GM12878 (cell line): ENCODE results near the gene NCKAP5. TPM values are rescaled to one million over a fixed set of nuclear protein-coding genes. Genes with fewer than 3 reads are reported as not detected.

ENCODE experiments used
- ATAC-seq: fragments of 200-7000 bp; cut with Tn5 transposase; 3 replicates; pipeline ENCODE4 v1.9.1; 2020; ENCODE audit warnings: mild to moderate bottlenecking, moderate library complexity
- BruUV-seq: library from RNA; stranded (reverse); fragments of 400-500 nt; replicated peaks from 2 replicates; lab custom pipeline; 2021; lab: Mats Ljungman, UMichigan
- CTCF ChIA-PET: fragments of 300-600 bp; sonication (Branson Sonifier 250); formaldehyde crosslinking; extraction: SDS; loops from one replicate; lab custom pipeline; 2021; ENCODE audit warnings: inconsistent platforms; lab: Yijun Ruan, JAX
- POLR2A ChIA-PET: fragments of 350-600 bp; formaldehyde crosslinking; extraction: SDS; loops from one replicate; lab custom pipeline; 2021; ENCODE audit warnings: inconsistent platforms; lab: Charles Lee
- RAD21 ChIA-PET: fragments of 300-600 bp; sonication (Branson Sonifier 250); formaldehyde crosslinking; loops from one replicate; lab custom pipeline; 2023; ENCODE audit warnings: antibody characterized with exemption; ENCODE audit not compliant: unreplicated experiment; lab: Charles Lee
- SMC1A ChIA-PET: fragments of 300-600 bp; sonication (Branson Sonifier 250); formaldehyde crosslinking; loops from one replicate; lab custom pipeline; 2023; ENCODE audit not compliant: unreplicated experiment, uncharacterized antibody; lab: Charles Lee
- DNase-seq: peaks from one replicate; pipeline ENCODE4 v3.0.0-alpha.2; 2011; ENCODE audit warnings: low read depth, low spot score
- FAIRE-seq: peaks from 3 replicates; lab custom pipeline; 2011; peaks lifted over from hg19 to GRCh38; lab: Jason Lieb, UNC
- H2AFZ ChIP-seq: 2 replicates; pipeline ENCODE4 v1.6.0; 2011; ENCODE audit warnings: low read depth, low read length, control low read depth; ENCODE audit not compliant: control insufficient read depth
- H3K27ac ChIP-seq: 2 replicates; pipeline ENCODE4 v1.5.1; 2011; ENCODE audit warnings: control low read depth; ENCODE audit not compliant: control insufficient read depth, insufficient read depth
- H3K27me3 ChIP-seq, 2 experiments: replicated peaks in 1 of 2; 2 replicates each; pipeline versions ENCODE4 v1.6.0 to v1.6.1; 2011; ENCODE audit warnings: low read length in 1 of 2; ENCODE audit not compliant: control insufficient read depth in 2 of 2, insufficient read depth in 2 of 2
- H3K36me3 ChIP-seq, 2 experiments: 2 replicates each; pipeline ENCODE4 v1.5.1; 2011; ENCODE audit warnings: low read length in 1 of 2; ENCODE audit not compliant: control insufficient read depth in 2 of 2, insufficient read depth in 2 of 2
- H3K4me1 ChIP-seq: 2 replicates; pipeline ENCODE4 v1.6.1; 2011; ENCODE audit warnings: mild to moderate bottlenecking, low read length, moderate library complexity, mixed read lengths; ENCODE audit not compliant: control insufficient read depth, insufficient read depth
- H3K4me2 ChIP-seq: 2 replicates; pipeline ENCODE4 v1.6.0; 2011; ENCODE audit warnings: control low read depth; ENCODE audit not compliant: control insufficient read depth, insufficient read depth
- H3K4me3 ChIP-seq: fragments of 200-600 bp; sonication (generic); 2 replicates; pipeline ENCODE4 v1.5.1; 2016
- H3K79me2 ChIP-seq: 2 replicates; pipeline ENCODE4 v1.6.0; 2011; ENCODE audit warnings: low read length; ENCODE audit not compliant: control insufficient read depth, insufficient read depth
- H3K9ac ChIP-seq: 2 replicates; pipeline ENCODE4 v1.8.0; 2011; ENCODE audit warnings: low read length, control low read depth, mixed read lengths; ENCODE audit not compliant: control insufficient read depth, insufficient read depth
- H3K9me3 ChIP-seq: replicated peaks from 3 replicates; pipeline ENCODE4 v1.5.1; 2011; ENCODE audit warnings: mild to moderate bottlenecking, low read length; ENCODE audit not compliant: control insufficient read depth, insufficient read depth
- H4K20me1 ChIP-seq: 2 replicates; pipeline ENCODE4 v1.6.0; 2011; ENCODE audit not compliant: control insufficient read depth, insufficient read depth
- CHD2 ChIP-seq: IDR thresholded peaks from 2 replicates; pipeline ENCODE4 v1.6.1; 2011; ENCODE audit warnings: low read depth, low read length, improper control_type of control experiment, borderline replicate concordance
- CREB1 ChIP-seq: IDR thresholded peaks from 2 replicates; pipeline ENCODE4 v1.6.1; 2012; ENCODE audit warnings: low read depth, mild to moderate bottlenecking, inconsistent platforms
- EP300 ChIP-seq, 2 experiments: fragments of 150-350 bp in 1 of 2; IDR thresholded peaks; 2 replicates each; pipeline ENCODE4 v1.6.1; 2011 to 2012; ENCODE audit warnings: low read depth in 2 of 2, low read length in 2 of 2, borderline replicate concordance in 1 of 2, improper control_type of control experiment in 1 of 2, inconsistent platforms in 1 of 2; ENCODE audit not compliant: control insufficient read depth in 1 of 2
- FOXM1 ChIP-seq: IDR thresholded peaks from 2 replicates; pipeline ENCODE4 v1.6.1; 2012; ENCODE audit warnings: low read depth, mild to moderate bottlenecking, inconsistent platforms, low read length, moderate library complexity
- GABPA ChIP-seq: IDR thresholded peaks from 2 replicates; pipeline ENCODE4 v1.6.1; 2014; ENCODE audit warnings: antibody characterized with exemption, low read depth, mild to moderate bottlenecking, inconsistent platforms
- HDGF ChIP-seq: fragments of 450-650 bp; IDR thresholded peaks from 2 replicates; pipeline ENCODE4 v1.6.1; 2016; ENCODE audit warnings: antibody characterized with exemption
- IRF3 ChIP-seq: fragments of 450-650 bp; IDR thresholded peaks from 2 replicates; pipeline ENCODE4 v1.6.1; 2014; ENCODE audit warnings: mild to moderate bottlenecking
- LARP7 ChIP-seq: fragments of 450-650 bp; IDR thresholded peaks from 2 replicates; pipeline ENCODE4 v1.6.1; 2017; ENCODE audit warnings: mild to moderate bottlenecking
- MYB ChIP-seq: fragments of 150-350 bp; IDR thresholded peaks from 2 replicates; pipeline ENCODE4 v1.6.1; 2014; ENCODE audit warnings: mild to moderate bottlenecking, low read depth, low read length, borderline replicate concordance
- NKRF ChIP-seq: fragments of 450-650 bp; conservative IDR thresholded peaks from 2 replicates; pipeline ENCODE4 v1.6.1; 2017; ENCODE audit warnings: mild to moderate bottlenecking, moderate library complexity
- POLR2A ChIP-seq: IDR thresholded peaks from 2 replicates; pipeline ENCODE4 v1.6.1; 2011; ENCODE audit warnings: low read depth, mild to moderate bottlenecking, low read length
- SKIL ChIP-seq: fragments of 450-650 bp; IDR thresholded peaks from 2 replicates; pipeline ENCODE4 v1.6.1; 2017; ENCODE audit warnings: mild to moderate bottlenecking, low read depth, inconsistent platforms; ENCODE audit not compliant: poor library complexity, severe bottlenecking
- USF2 ChIP-seq: IDR thresholded peaks from 2 replicates; pipeline ENCODE4 v1.6.1; 2011; ENCODE audit warnings: low read depth, low read length, improper control_type of control experiment, borderline replicate concordance
- WRNIP1 ChIP-seq: IDR thresholded peaks from 2 replicates; pipeline ENCODE4 v1.6.1; 2011; ENCODE audit warnings: low read depth, low read length, improper control_type of control experiment, borderline replicate concordance
- ZBTB40 ChIP-seq: fragments of 450-650 bp; IDR thresholded peaks from 2 replicates; pipeline ENCODE4 v1.6.1; 2016; ENCODE audit warnings: mild to moderate bottlenecking, moderate library complexity, borderline replicate concordance
- in situ Hi-C: fragments of 300-500 bp; cut with MboI; formaldehyde crosslinking; loops from 9 replicates; pipeline ENCODE4 v1.14.3; 2018; ENCODE audit warnings: mixed read lengths
- intact Hi-C: fragments of 100-400 bp; cut with micrococcal nuclease; formaldehyde crosslinking; loops from one replicate; pipeline ENCODE4 v1.14.2; 2022; ENCODE audit not compliant: unreplicated experiment
- polyA plus RNA-seq, 11 experiments: library from polyadenylated mRNA; depleted of rRNA in 4 of 11; unstranded in 6 of 11; stranded (reverse) in 5 of 11; fragments of >200 nt; fragmentation: Nextera tagmentation in 4 of 11; fragmentation: Illumina TruSeq in 1 of 11; extraction: Ambion mirVana in 4 of 11; extraction: Trizol in 1 of 11; gene quantifications; 1 replicate in 1 of 11; 2 replicates in 10 of 11; pipeline versions ENCODE4 v1.2.1 to v1.2.3, GENCODE V29; 2011 to 2016; ENCODE audit warnings: inconsistent platforms in 2 of 11, missing spikeins in 2 of 11, low read depth in 1 of 11
- total RNA-seq, 4 experiments: library from RNA; depleted of rRNA in 3 of 4; stranded (reverse); fragments of >200 nt in 3 of 4; fragmentation: Illumina TruSeq in 1 of 4; extraction: Trizol in 1 of 4; gene quantifications; 2 replicates each; pipeline versions ENCODE4 v1.2.1 to v1.2.3, GENCODE V29; 2013 to 2021

Gene NCKAP5
- total and polyA plus RNA-seq, 10 of the 15 experiments (the other 5 are each of a cell fraction or from before 2014, with no cell fraction given): 0.06 to 0.44 (median 0.16) TPM

- CTCF ChIA-PET: interaction anchor here (1.2 kb wide), 1 partner anchor 15 kb away, joined by 3 read pairs; no protein-coding TSS in a partner anchor
- Histone ChIP-seq H3K27ac (no peak overlapping the region), H3K36me3 (no peaks in the 10 kb centered on the region), H3K9ac (no peak overlapping the region), H3K79me2 (no peaks in the 10 kb centered on the region), H3K4me2 (no peak overlapping the region), H3K4me1 (no peaks in the 10 kb centered on the region), H3K27me3 (no peaks in the 10 kb centered on the region), H4K20me1 (no peaks in the 10 kb centered on the region), H3K9me3 (no peaks in the 10 kb centered on the region), H2AFZ (no peak overlapping the region), H3K4me3 (no peak overlapping the region)
- RAD21 ChIA-PET: no interaction called here
- POLR2A ChIA-PET: no interaction called here
- no TSS peak for BruUV-seq
- SMC1A ChIA-PET: interaction anchor here (0.6 kb wide), 1 partner anchor 80 kb away, joined by 3 read pairs; no protein-coding TSS in a partner anchor
- in situ Hi-C loops: no loop called here
- DNase-seq (no peak), FAIRE-seq (no peak), ATAC-seq (no peak)
- intact Hi-C loops: no loop called here
- TF ChIP-seq FOXM1: no peak
- TF ChIP-seq POLR2A: no peak
- TF ChIP-seq GABPA: no peak
- TF ChIP-seq ZBTB40: no peak
- TF ChIP-seq IRF3: no peak
- no peak for TF ChIP-seq CREB1
- no peak for TF ChIP-seq CHD2
- TF ChIP-seq MYB: no peak
- TF ChIP-seq HDGF: no peak
- TF ChIP-seq EP300 (IDR thresholded peaks at IDR 0.05; ENCODE audit: borderline replicate concordance in 1 of 2, control insufficient read depth in 1 of 2, low read depth in 2 of 2, low read length in 2 of 2): no peak
- no peak for TF ChIP-seq SKIL
- no peak for TF ChIP-seq WRNIP1
- no peak for TF ChIP-seq USF2
- no peak for TF ChIP-seq LARP7
- no peak for TF ChIP-seq NKRF
Measured at GRCh38 chr2:133343018-133343352, 225.3 kb downstream of the NCKAP5 start.
